Skeletal muscle cell (primary cell): ENCODE data around the gene CERKL.
A peak's percentile ranks its signal among the peaks of the same experiment; 100 is the strongest.

ENCODE experiments used
- DNase-seq: peaks from one replicate; pipeline ENCODE4 v3.0.0-alpha.2; 2010; ENCODE audit warnings: low read depth
- H3K4me3 ChIP-seq: 2 replicates; pipeline ENCODE4 v1.5.1; 2011; ENCODE audit warnings: low read depth, mild to moderate bottlenecking, control low read depth, low read length, moderate library complexity

The CERKL gene

GRCh38 chr2:181632733-181633401 is 24.0 kb downstream of the CERKL start:
- no peak overlapping the region for H3K4me3 ChIP-seq
- DNase-seq: no peak

GRCh38 chr2:181628590-181629585 is 28.0 kb downstream of the CERKL start:
- H3K4me3 ChIP-seq: no peak overlapping the region
- no peak for DNase-seq

GRCh38 chr2:181627545-181627944 is 29.4 kb downstream of the CERKL start:
- peak; percentile 86 for DNase-seq
- no peak overlapping the region for H3K4me3 ChIP-seq

- H3K4me3 ChIP-seq: no peak overlapping the region
- peak; percentile 14 for DNase-seq
These were observed 30.2 kb downstream of the CERKL start for GRCh38 chr2:181626671-181627070.

- no peak for DNase-seq
- H3K4me3 ChIP-seq: no peak overlapping the region
These were observed 33.7 kb downstream of the CERKL start for GRCh38 chr2:181623159-181623558.

GRCh38 chr2:181621779-181622490 is 35.0 kb downstream of the CERKL start:
- no peak overlapping the region for H3K4me3 ChIP-seq
- DNase-seq: no peak

GRCh38 chr2:181619516-181619915 is 37.4 kb downstream of the CERKL start:
- DNase-seq: no peak

GRCh38 chr2:181616715-181617114 is 40.2 kb downstream of the CERKL start:
- no peak overlapping the region for H3K4me3 ChIP-seq
- no peak for DNase-seq

More at GRCh38 chr2:181619516-181619915, 37.4 kb downstream of the CERKL start:
- H3K4me3 ChIP-seq: no peak overlapping the region

GRCh38 chr2:181614874-181615638 is 41.8 kb downstream of the CERKL start:
- DNase-seq: no peak
- H3K4me3 ChIP-seq: no peak overlapping the region

- DNase-seq: no peak
- no peak overlapping the region for H3K4me3 ChIP-seq
These were observed 43.7 kb downstream of the CERKL start for GRCh38 chr2:181613241-181613640.

GRCh38 chr2:181607629-181608590 is 49.0 kb downstream of the CERKL start:
- H3K4me3 ChIP-seq: no peak overlapping the region
- DNase-seq: no peak

- no peak overlapping the region for H3K4me3 ChIP-seq
- no peak for DNase-seq
These were observed 50.7 kb downstream of the CERKL start for GRCh38 chr2:181605889-181606837.

GRCh38 chr2:181602017-181602416 is 54.9 kb downstream of the CERKL start:
- no peak for DNase-seq
- H3K4me3 ChIP-seq: no peak overlapping the region

- H3K4me3 ChIP-seq: no peak overlapping the region
- DNase-seq: no peak
These were observed 60.3 kb downstream of the CERKL start for GRCh38 chr2:181596556-181596955.

GRCh38 chr2:181594322-181594721 is 62.6 kb downstream of the CERKL start:
- DNase-seq: no peak
- no peak overlapping the region for H3K4me3 ChIP-seq

- no peak overlapping the region for H3K4me3 ChIP-seq
- no peak for DNase-seq
These were observed 67.1 kb downstream of the CERKL start for GRCh38 chr2:181589779-181590178.

GRCh38 chr2:181588546-181588945 is 68.4 kb downstream of the CERKL start:
- no peak for DNase-seq

More at GRCh38 chr2:181588546-181588945, 68.4 kb downstream of the CERKL start:
- no peak overlapping the region for H3K4me3 ChIP-seq
